Thoracic aorta (tissue), 2 donors: ENCODE results near the gene MAN1A2. TPM values are rescaled to one million over a fixed set of nuclear protein-coding genes. Genes with fewer than 3 reads are reported as not detected.

Source experiments
- ATAC-seq: fragments of 150-250 bp; one replicate; pipeline ENCODE4 v1.8.0; 2017; ENCODE audit warnings: low read depth; ENCODE audit not compliant: insufficient number of reproducible peaks, low FRiP score
- DNase-seq: peaks from one replicate; pipeline ENCODE4 v3.0.0-alpha.2; 2020; ENCODE audit warnings: low spot score
- H3K27ac ChIP-seq, 2 donors: fragments of 200-600 bp; sonication (generic); 1 replicate in 1 of 2; 2 replicates in 1 of 2; pipeline ENCODE4 v1.5.1; 2016; ENCODE audit warnings: mild to moderate bottlenecking in 2 of 2, moderate library complexity in 2 of 2
- H3K27me3 ChIP-seq: fragments of 200-600 bp; sonication (generic); replicated peaks from 2 replicates; pipeline ENCODE4 v1.6.0; 2016; ENCODE audit warnings: mild to moderate bottlenecking; ENCODE audit not compliant: insufficient read depth
- H3K36me3 ChIP-seq: fragments of 200-600 bp; sonication (generic); one replicate; pipeline ENCODE4 v1.5.1; 2016
- H3K4me1 ChIP-seq, 2 donors: fragments of 200-600 bp; sonication (generic); 1 replicate in 1 of 2; 2 replicates in 1 of 2; pipeline versions ENCODE4 v1.5.1 to v1.6.0; 2016; ENCODE audit warnings: low read depth in 2 of 2, mild to moderate bottlenecking in 1 of 2; ENCODE audit not compliant: control insufficient read depth in 1 of 2
- H3K4me3 ChIP-seq: fragments of 200-600 bp; sonication (generic); 2 replicates; pipeline ENCODE4 v1.5.1; 2016; ENCODE audit warnings: mild to moderate bottlenecking
- H3K9me3 ChIP-seq: fragments of 200-600 bp; sonication (generic); 2 replicates; pipeline ENCODE4 v1.5.1; 2016
- total RNA-seq, 2 donors: library from RNA; depleted of rRNA; stranded (reverse); fragments of >200 nt; gene quantifications; one replicate each; pipeline versions ENCODE4 v1.1.0 to v1.2.3, GENCODE V29; 2016
- TF ChIP-seq, protein P1 (sequence below): fragments of 200-600 bp; sonication (generic); IDR thresholded peaks from one replicate; pipeline ENCODE4 v1.5.1; 2019; ENCODE audit warnings: antibody characterized with exemption

Gene MAN1A2
- total RNA-seq, 2 donors from 2014 or later: 27.1 to 48.7 TPM

DNA sequence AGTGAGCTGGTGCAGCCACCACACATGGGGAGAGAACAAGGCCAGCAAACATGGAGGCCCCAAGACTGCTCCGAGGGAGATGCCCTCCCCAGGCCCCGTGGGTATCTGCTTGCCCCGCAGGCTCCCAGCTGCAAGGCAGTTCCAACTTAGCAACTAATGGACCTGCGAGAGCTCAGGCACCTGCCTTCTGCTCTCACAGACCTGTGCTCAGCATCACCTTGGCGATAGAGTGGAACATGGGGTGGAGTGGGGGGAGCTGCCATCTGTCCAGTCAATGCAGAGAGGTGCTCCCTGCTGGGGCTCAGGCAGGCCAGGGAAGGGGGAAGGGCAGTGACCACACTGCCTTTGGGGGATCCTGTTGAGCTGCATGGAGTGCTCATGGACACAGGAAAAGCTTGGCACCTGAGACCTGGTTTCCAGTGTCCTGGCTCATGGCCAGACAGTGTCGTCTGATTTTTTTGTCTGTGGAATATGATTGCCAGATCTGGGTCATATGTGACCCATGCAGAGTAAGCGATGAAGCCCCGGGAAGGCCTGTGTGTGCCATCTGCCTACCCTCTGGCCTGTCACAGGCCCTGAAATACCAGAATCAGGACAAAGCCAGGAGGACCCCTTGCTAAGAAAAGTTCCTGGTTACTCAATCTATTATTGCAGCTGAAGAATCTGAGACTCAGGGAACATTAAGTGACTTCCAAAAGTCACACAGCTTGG lies 198.7 kb downstream of the MAN1A2 start:
- ATAC-seq: no peak
- Histone ChIP-seq H3K27me3 (no peaks in the 10 kb centered on the region), H3K9me3 (no peaks in the 10 kb centered on the region), H3K27ac (no peak overlapping the region), H3K4me3 (no peak overlapping the region), H3K4me1 (peaks cover 5 to 23% of the 10 kb centered on the region in 2 donors), H3K36me3 (no peaks in the 10 kb centered on the region)
- no peak for DNase-seq
- TF ChIP-seq, protein P1, sequence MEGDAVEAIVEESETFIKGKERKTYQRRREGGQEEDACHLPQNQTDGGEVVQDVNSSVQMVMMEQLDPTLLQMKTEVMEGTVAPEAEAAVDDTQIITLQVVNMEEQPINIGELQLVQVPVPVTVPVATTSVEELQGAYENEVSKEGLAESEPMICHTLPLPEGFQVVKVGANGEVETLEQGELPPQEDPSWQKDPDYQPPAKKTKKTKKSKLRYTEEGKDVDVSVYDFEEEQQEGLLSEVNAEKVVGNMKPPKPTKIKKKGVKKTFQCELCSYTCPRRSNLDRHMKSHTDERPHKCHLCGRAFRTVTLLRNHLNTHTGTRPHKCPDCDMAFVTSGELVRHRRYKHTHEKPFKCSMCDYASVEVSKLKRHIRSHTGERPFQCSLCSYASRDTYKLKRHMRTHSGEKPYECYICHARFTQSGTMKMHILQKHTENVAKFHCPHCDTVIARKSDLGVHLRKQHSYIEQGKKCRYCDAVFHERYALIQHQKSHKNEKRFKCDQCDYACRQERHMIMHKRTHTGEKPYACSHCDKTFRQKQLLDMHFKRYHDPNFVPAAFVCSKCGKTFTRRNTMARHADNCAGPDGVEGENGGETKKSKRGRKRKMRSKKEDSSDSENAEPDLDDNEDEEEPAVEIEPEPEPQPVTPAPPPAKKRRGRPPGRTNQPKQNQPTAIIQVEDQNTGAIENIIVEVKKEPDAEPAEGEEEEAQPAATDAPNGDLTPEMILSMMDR: no peak

DNA sequence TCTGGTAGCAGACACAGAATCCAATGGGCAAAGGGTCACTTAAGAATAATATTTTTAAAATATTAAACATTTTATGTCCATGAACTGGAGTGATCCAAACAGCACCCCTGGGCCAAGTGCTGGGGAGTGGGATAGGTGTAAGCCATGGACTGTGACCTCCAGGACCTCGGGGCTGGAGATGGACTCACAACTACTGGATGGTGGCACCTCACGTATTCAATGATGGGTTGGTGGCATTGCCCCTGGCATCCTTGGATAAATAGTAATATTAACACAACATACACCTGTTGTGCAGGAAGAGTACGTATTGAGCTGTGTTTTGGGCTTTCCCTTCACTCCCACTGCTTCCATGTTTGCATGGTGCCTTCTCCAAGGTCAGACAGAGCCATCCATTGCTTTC lies 199.3 kb downstream of the MAN1A2 start:
- H3K4me1 ChIP-seq: peaks cover 5 to 25% of the 10 kb centered on the region in 2 donors
- TF ChIP-seq, protein P1: no peak
- ATAC-seq (no peak), DNase-seq (no peak)
- H3K9me3 ChIP-seq: no peaks in the 10 kb centered on the region
- no peaks in the 10 kb centered on the region for H3K36me3 ChIP-seq
- no peak overlapping the region for H3K27ac ChIP-seq
- H3K27me3 ChIP-seq: no peaks in the 10 kb centered on the region
- no peak overlapping the region for H3K4me3 ChIP-seq

DNA sequence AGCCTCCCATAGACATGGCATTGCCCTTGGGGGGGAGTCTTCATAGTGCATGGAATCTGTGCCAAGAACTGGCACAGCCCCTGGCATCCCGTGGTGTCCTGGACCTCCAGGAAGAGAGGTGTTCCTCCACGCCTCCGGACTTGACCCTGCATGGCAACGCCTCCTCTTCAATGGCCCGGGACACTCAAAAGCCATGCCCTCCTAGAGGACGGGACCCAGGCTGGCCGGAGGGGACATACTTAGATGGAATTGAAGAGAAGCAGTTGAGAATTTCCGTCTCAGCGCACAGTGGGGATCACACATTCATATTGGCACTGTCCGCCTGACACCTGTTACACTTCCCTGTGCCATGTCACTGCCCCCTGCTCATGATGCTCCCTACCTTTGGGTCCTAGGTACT lies 200.2 kb downstream of the MAN1A2 start:
- ATAC-seq (no peak), DNase-seq (no peak)
- H3K36me3 ChIP-seq: no peaks in the 10 kb centered on the region
- H3K27ac ChIP-seq: no peak overlapping the region
- H3K4me3 ChIP-seq: no peak overlapping the region
- TF ChIP-seq, protein P1: no peak
- H3K9me3 ChIP-seq: no peaks in the 10 kb centered on the region
- H3K4me1 ChIP-seq: peaks cover 5 to 25% of the 10 kb centered on the region in 2 donors
- no peaks in the 10 kb centered on the region for H3K27me3 ChIP-seq

DNA sequence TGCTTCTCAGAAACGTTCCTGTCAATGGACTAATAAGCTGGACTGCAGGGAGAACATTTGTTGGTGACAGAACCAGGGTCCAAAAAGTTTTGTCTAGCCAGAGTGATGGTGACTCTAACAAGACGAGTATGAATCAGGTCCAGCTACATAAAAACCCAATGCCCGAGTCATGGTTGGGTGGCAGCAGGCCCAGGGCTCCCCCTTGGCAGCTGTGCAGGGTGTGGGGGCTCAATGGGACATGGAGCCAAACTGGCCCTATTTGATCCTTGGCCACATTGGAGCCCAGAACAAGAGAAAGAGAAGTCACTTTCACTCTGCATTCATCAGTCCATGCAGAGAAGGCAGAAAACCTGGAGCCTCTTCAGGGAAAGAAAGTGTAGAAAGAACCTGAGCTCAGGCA lies 200.7 kb downstream of the MAN1A2 start:
- Histone ChIP-seq H3K36me3 (no peaks in the 10 kb centered on the region), H3K4me1 (peaks cover 5 to 20% of the 10 kb centered on the region in 2 donors), H3K27me3 (no peaks in the 10 kb centered on the region), H3K27ac (no peak overlapping the region), H3K4me3 (no peak overlapping the region), H3K9me3 (no peaks in the 10 kb centered on the region)
- TF ChIP-seq, protein P1: no peak
- ATAC-seq (no peak), DNase-seq (no peak)

DNA sequence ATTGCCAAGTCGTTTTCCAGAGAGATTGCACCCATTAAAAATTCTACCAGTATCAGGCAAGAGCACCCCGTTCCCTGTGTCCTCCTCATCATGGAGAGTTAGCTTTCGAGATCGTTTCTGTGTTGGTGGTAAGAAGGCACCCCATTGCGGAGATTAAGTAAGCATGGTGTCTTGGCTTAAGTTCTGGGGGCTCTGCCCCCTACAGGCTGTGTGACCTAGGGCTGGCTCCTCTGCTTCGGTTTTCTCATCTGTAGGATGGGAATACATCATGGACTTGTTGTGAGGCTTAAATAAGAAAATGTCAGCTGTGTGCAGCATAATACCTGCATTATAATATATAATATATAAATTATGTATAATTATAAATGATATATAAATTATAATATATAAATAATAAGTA lies 201.8 kb downstream of the MAN1A2 start:
- H3K27ac ChIP-seq: no peak overlapping the region
- no peaks in the 10 kb centered on the region for H3K36me3 ChIP-seq
- peaks cover 5 to 15% of the 10 kb centered on the region in 2 donors for H3K4me1 ChIP-seq
- DNase-seq (no peak), ATAC-seq (no peak)
- H3K27me3 ChIP-seq: no peaks in the 10 kb centered on the region
- H3K9me3 ChIP-seq: no peaks in the 10 kb centered on the region
- no peak overlapping the region for H3K4me3 ChIP-seq
- TF ChIP-seq, protein P1: no peak
